Adipocyte (in vitro differentiated cells): ENCODE data around the gene IPO11.
"Not testable (repeated sequence)": the region's sequence is repeated elsewhere in the genome, so short reads cannot be mapped to it uniquely, and the experiment has no call there.

Experiments
- DNase-seq: peaks from one replicate; pipeline ENCODE4 v3.0.0-alpha.2; 2015; ENCODE audit warnings: low read depth
- H3K27me3 ChIP-seq: replicated peaks from 2 replicates; pipeline ENCODE4 v1.7.0; 2013; ENCODE audit warnings: mild to moderate bottlenecking, low read length, moderate library complexity; ENCODE audit not compliant: control insufficient read depth, insufficient read depth
- H3K36me3 ChIP-seq: 2 replicates; pipeline ENCODE4 v1.7.0; 2013; ENCODE audit warnings: low read length, mild to moderate bottlenecking, moderate library complexity; ENCODE audit not compliant: control insufficient read depth, insufficient read depth, severe bottlenecking
- H3K4me1 ChIP-seq: 2 replicates; pipeline ENCODE4 v1.7.0; 2013; ENCODE audit warnings: mild to moderate bottlenecking, low read length, moderate library complexity; ENCODE audit not compliant: control insufficient read depth, insufficient read depth
- H3K4me3 ChIP-seq: 2 replicates; pipeline ENCODE4 v1.7.0; 2013; ENCODE audit warnings: mild to moderate bottlenecking, low read length, moderate library complexity
- H3K9ac ChIP-seq: 2 replicates; pipeline ENCODE4 v1.7.0; 2013; ENCODE audit warnings: mild to moderate bottlenecking, low read length, moderate library complexity
- H3K9me3 ChIP-seq: 2 replicates; pipeline ENCODE4 v1.7.0; 2013; ENCODE audit warnings: mild to moderate bottlenecking, low read length, moderate library complexity; ENCODE audit not compliant: control insufficient read depth

IPO11 gene

GRCh38 chr5:62624436-62624835, 211.9 kb downstream of the IPO11 start:
- H3K27me3 ChIP-seq, H3K9me3 ChIP-seq, H3K4me3 ChIP-seq, H3K4me1 ChIP-seq, DNase-seq, H3K9ac ChIP-seq: not testable (repeated sequence)
- peaks cover 17% of the 10 kb centered on the region for H3K36me3 ChIP-seq

- H3K36me3 ChIP-seq, result peaks cover 19% of the 10 kb centered on the region
- no peaks in the 10 kb centered on the region for H3K9me3 ChIP-seq
- no peak overlapping the region for H3K9ac ChIP-seq
- no peaks in the 10 kb centered on the region for H3K27me3 ChIP-seq
- no peak overlapping the region for H3K4me3 ChIP-seq
- no peaks in the 10 kb centered on the region for H3K4me1 ChIP-seq
- DNase-seq, result no peak
Observed at GRCh38 chr5:62626534-62626933, 214.0 kb downstream of the IPO11 start.

- DNase-seq, result no peak
- H3K9ac ChIP-seq, result no peak overlapping the region
- H3K4me3 ChIP-seq, result no peak overlapping the region
- no peaks in the 10 kb centered on the region for H3K27me3 ChIP-seq
- no peaks in the 10 kb centered on the region for H3K4me1 ChIP-seq
- no peaks in the 10 kb centered on the region for H3K9me3 ChIP-seq
- peaks cover 19% of the 10 kb centered on the region for H3K36me3 ChIP-seq
Observed at GRCh38 chr5:62627121-62627520, 214.6 kb downstream of the IPO11 start.

GRCh38 chr5:62627901-62628300, 215.3 kb downstream of the IPO11 start:
- no peaks in the 10 kb centered on the region for H3K9me3 ChIP-seq
- no peak for DNase-seq
- H3K4me3 ChIP-seq, result no peak overlapping the region
- H3K4me1 ChIP-seq, result no peaks in the 10 kb centered on the region
- H3K9ac ChIP-seq, result no peak overlapping the region
- peaks cover 19% of the 10 kb centered on the region for H3K36me3 ChIP-seq
- no peaks in the 10 kb centered on the region for H3K27me3 ChIP-seq

- Histone ChIP-seq H3K4me3 (no peak overlapping the region), H3K4me1 (no peaks in the 10 kb centered on the region), H3K27me3 (no peaks in the 10 kb centered on the region), H3K9me3 (no peaks in the 10 kb centered on the region), H3K36me3 (peaks cover 19% of the 10 kb centered on the region), H3K9ac (no peak overlapping the region)
- peak; percentile 6 for DNase-seq
Observed at GRCh38 chr5:62631909-62632580, 219.5 kb downstream of the IPO11 start.

GRCh38 chr5:62633243-62633642, 220.7 kb downstream of the IPO11 start:
- Histone ChIP-seq H3K9ac (no peak overlapping the region), H3K4me3 (no peak overlapping the region), H3K36me3 (peaks cover 8% of the 10 kb centered on the region), H3K9me3 (no peaks in the 10 kb centered on the region), H3K4me1 (no peaks in the 10 kb centered on the region), H3K27me3 (no peaks in the 10 kb centered on the region)
- DNase-seq, result no peak

GRCh38 chr5:62640446-62640845, 227.9 kb downstream of the IPO11 start:
- H3K36me3 ChIP-seq, result no peaks in the 10 kb centered on the region
- H3K4me3 ChIP-seq, result no peak overlapping the region
- no peaks in the 10 kb centered on the region for H3K4me1 ChIP-seq
- DNase-seq, result no peak
- H3K9ac ChIP-seq, result no peak overlapping the region
- no peaks in the 10 kb centered on the region for H3K27me3 ChIP-seq
- H3K9me3 ChIP-seq, result no peaks in the 10 kb centered on the region

- no peak overlapping the region for H3K4me3 ChIP-seq
- H3K9ac ChIP-seq, result no peak overlapping the region
- no peaks in the 10 kb centered on the region for H3K27me3 ChIP-seq
- no peak for DNase-seq
- H3K4me1 ChIP-seq, result no peaks in the 10 kb centered on the region
- H3K36me3 ChIP-seq, result no peaks in the 10 kb centered on the region
- H3K9me3 ChIP-seq, result no peaks in the 10 kb centered on the region
Observed at GRCh38 chr5:62642468-62642867, 229.9 kb downstream of the IPO11 start.

GRCh38 chr5:62643556-62644451, 231.2 kb downstream of the IPO11 start:
- H3K36me3 ChIP-seq, result no peaks in the 10 kb centered on the region
- peaks cover 5% of the 10 kb centered on the region for H3K4me1 ChIP-seq
- H3K9ac ChIP-seq, result no peak overlapping the region
- no peaks in the 10 kb centered on the region for H3K9me3 ChIP-seq
- DNase-seq, result no peak
- no peak overlapping the region for H3K4me3 ChIP-seq
- no peaks in the 10 kb centered on the region for H3K27me3 ChIP-seq

GRCh38 chr5:62645223-62645622, 232.7 kb downstream of the IPO11 start:
- Histone ChIP-seq H3K4me3 (no peak overlapping the region), H3K36me3 (no peaks in the 10 kb centered on the region), H3K4me1 (peaks cover 5% of the 10 kb centered on the region), H3K27me3 (no peaks in the 10 kb centered on the region), H3K9me3 (no peaks in the 10 kb centered on the region), H3K9ac (no peak overlapping the region)
- no peak for DNase-seq

- Histone ChIP-seq H3K36me3 (no peaks in the 10 kb centered on the region), H3K9me3 (no peaks in the 10 kb centered on the region), H3K9ac (no peak overlapping the region), H3K27me3 (no peaks in the 10 kb centered on the region), H3K4me3 (no peak overlapping the region), H3K4me1 (peaks cover 5% of the 10 kb centered on the region)
- no peak for DNase-seq
Observed at GRCh38 chr5:62647241-62647640, 234.7 kb downstream of the IPO11 start.
